ENCODE data around the gene TIMP3.

- TF ChIP-seq CTCF (IDR thresholded peaks at IDR 0.05; ENCODE audit: poor library complexity) (no peak), EZH2 (IDR thresholded peaks at IDR 0.05; ENCODE audit: borderline replicate concordance) (no peak), EZH2phosphoT487 (IDR thresholded peaks at IDR 0.05; ENCODE audit: low read depth, severe bottlenecking, unreplicated experiment) (no peak)
Measured at GRCh38 chr22:32862936-32863661, 61.6 kb downstream of the TIMP3 start.
